Body of pancreas (tissue), 4 donors: ENCODE data around the gene CST9L.

Experiments
- POLR2A ChIP-seq, 3 donors: fragments of 450-650 bp; IDR thresholded peaks; one replicate each; pipeline ENCODE4 v1.6.1; 2016; ENCODE audit warnings: antibody characterized with exemption in 3 of 3, mild to moderate bottlenecking in 2 of 3
- TF ChIP-seq, protein P1 (sequence below), 7 experiments: fragments of 450-650 bp in 4 of 7; fragments of 200-600 bp in 3 of 7; sonication (generic) in 3 of 7; IDR thresholded peaks; one replicate each; pipeline ENCODE4 v1.5.1; 2016 to 2019; ENCODE audit warnings: antibody characterized with exemption in 7 of 7

DNA sequence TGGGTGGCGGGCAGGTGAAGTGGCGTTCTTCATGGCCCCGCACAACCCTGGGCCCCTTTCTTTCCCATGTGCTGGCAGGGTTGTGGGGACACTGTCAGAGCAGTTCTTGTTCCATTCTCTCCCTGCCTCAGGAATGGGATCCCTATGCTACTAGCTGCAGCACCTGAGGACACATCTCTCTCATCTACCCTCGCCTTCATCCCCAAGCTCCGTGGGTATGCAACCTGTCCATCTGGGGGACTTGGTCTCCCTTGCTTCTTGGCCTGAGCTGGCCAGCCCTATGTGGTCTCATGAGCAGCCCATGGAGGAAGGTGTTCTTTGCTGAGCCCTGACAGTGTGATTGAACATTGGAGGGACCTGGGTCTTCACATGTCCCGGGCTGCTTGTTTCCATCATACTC, 24.2 kb downstream of the CST9L start:
- TF ChIP-seq, protein P1, sequence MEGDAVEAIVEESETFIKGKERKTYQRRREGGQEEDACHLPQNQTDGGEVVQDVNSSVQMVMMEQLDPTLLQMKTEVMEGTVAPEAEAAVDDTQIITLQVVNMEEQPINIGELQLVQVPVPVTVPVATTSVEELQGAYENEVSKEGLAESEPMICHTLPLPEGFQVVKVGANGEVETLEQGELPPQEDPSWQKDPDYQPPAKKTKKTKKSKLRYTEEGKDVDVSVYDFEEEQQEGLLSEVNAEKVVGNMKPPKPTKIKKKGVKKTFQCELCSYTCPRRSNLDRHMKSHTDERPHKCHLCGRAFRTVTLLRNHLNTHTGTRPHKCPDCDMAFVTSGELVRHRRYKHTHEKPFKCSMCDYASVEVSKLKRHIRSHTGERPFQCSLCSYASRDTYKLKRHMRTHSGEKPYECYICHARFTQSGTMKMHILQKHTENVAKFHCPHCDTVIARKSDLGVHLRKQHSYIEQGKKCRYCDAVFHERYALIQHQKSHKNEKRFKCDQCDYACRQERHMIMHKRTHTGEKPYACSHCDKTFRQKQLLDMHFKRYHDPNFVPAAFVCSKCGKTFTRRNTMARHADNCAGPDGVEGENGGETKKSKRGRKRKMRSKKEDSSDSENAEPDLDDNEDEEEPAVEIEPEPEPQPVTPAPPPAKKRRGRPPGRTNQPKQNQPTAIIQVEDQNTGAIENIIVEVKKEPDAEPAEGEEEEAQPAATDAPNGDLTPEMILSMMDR (IDR thresholded peaks at IDR 0.05) = no peak
- no peak for TF ChIP-seq POLR2A (IDR thresholded peaks at IDR 0.05)
